ENCODE measurements around the gene ACSM2B.
"Not testable (repeated sequence)": the region's sequence is repeated elsewhere in the genome, so short reads cannot be mapped to it uniquely, and the experiment has no call there.

GRCh38 chr16:20599475-20599874 is 23.3 kb upstream of the ACSM2B start:
- TF ChIP-seq EZH2 (optimal IDR thresholded peaks at IDR 0.05; ENCODE audit: low read depth, low read length); CTCF (IDR thresholded peaks at IDR 0.05; ENCODE audit: low read length); EZH2phosphoT487 (IDR thresholded peaks at IDR 0.05; ENCODE audit: low read length): not testable (repeated sequence)

Data from MM.1S (cell line).